Renal cortical epithelial cell (primary cell): ENCODE measurements around the gene NTHL1. TPM values are rescaled to one million over a fixed set of nuclear protein-coding genes. Genes with fewer than 3 reads are reported as not detected.
"Not testable (repeated sequence)": the region's sequence is repeated elsewhere in the genome, so short reads cannot be mapped to it uniquely, and the experiment has no call there.

Experiments used
- DNase-seq: peaks from one replicate; pipeline ENCODE4 v3.0.0-alpha.2; 2011; ENCODE audit warnings: low read depth
- total RNA-seq: library from RNA; depleted of rRNA; stranded (reverse); fragments of >200 nt; gene quantifications from 2 replicates; pipeline ENCODE4 v1.2.3, GENCODE V29; 2014

Gene NTHL1
- total RNA-seq, 1 donor from 2014 or later: 11.4 TPM

DNA sequence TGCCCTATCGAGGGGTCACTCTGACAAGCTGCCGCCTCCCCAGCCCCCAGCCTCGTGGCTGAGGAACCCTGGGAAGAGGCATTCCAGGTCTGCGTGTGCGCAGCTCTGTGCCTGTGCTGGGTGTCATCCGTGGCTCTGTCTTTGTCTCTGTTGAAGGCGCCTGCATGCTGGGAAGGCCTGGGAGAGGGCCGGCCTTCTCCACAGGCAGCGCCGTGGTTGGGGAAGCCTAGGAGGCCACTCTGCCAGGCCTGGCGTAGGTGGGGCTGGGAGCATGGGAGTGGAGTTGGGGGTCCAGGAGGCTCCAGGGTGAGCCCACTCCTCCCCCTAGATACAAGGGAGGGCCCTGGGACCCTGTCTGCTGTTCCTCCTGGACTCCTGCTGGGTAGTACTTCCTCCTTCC is 17.6 kb downstream of the NTHL1 start:
- no peak for DNase-seq

DNA sequence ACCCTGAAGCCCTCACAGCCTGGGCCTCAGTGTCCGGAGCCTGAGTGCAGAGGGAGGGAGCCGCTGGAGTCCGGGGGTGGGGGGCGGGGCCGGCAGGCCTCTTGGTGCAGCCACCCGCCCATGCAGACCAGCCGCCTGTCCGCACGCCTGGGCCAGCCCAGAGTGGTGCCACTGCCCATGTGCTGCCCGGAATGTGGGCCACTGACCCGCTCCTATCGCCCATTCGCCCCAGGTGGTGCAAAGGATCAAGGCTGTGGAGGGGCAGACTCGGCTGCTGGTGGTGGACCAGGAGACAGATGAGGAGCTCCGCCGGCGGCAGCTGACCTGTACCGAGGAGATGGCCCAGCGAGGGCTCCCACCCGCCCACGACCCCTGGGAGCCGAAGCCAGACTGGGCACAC is 18.3 kb downstream of the NTHL1 start:
- DNase-seq: no peak

DNA sequence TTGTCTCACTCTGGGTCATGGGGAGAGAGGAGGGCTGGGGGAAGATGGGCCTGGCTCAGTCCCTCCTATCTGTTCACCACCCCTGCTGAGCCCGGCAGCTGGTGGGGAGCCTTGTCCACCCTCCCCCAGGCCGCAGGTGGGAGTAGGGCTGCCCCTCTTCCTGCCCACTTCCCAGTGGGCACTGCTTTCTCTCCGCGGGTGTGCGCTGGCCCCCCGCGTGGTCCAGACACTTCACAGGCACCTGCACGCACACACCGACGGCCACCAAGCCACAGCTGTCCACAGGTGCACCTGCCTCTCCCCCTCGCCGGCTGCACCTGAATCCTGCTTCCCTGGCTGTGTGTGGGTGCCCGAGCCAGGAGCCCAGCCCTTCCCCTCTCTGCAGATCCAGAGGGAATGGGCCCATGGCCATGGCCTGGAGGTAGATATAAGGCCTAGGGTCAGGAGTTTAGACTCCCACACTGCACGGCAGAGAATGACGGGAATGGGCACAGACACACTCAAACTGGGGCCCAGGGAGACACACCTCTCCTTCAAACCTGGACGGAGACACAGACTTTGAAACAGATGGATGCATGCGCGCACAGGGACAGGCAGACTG is 18.9 kb downstream of the NTHL1 start:
- no peak for DNase-seq

DNA sequence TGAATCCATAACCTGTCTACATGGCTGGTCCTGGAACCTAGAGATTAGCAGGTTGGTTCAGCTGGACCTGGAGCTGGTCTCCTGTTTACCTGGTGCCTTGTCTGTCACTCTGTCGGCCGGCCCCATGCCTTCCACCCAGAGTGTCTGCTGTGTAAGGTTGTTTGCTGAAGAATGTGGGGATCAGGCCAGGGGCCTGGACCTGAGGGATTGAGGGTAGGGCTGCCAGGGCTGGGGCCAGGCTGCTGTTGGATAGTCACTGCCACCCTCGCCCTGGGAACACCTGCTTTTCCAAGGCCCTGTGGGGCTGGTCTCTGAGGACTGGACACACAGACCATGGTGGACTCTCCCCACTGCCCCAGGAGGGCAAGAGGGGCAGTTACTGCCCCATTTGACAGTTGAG is 19.5 kb downstream of the NTHL1 start:
- no peak for DNase-seq

DNA sequence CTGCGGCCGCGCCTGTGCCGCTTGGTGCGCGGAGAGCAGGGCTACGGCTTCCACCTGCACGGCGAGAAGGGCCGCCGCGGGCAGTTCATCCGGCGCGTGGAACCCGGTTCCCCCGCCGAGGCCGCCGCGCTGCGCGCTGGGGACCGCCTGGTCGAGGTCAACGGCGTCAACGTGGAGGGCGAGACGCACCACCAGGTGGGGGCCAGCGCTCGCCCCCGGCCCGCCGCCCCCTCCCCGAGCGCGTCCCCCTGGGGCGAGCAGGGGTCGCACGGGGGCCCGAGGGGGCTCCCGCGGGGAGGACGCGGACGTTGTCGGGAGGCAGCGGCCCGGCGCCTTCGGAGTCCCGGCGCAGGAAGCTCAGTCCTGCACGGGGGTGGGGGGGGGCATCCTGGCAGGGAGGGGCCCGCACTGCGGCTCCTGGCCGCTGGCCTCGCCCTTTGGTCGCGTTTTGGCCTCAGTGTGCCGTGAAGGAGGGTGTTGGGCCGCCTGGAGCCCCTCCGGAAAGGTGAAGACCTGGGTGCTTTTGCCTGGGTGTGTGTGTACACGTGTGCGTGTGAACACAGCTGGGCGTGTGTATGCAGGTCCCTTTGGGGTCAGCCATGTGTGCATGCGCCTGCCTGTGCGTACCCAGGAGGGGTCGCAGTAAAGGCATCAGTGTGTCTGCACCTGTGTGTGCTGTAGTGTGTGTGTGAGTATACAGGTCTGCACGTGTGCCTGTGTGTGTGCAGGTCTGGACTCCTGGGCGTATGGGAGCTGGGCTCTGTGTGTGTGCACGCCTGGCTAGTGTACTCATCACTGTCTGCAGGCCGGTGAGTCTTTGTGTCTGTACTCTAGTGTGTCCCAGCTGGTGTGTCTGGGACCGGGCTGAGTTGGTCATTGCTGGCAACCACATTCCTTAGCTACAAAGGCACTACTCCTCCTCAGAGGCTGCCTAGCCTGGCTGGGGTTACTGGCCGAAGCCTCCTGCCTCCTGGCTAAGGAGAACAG is 20.3 kb downstream of the NTHL1 start:
- DNase-seq: no peak

DNA sequence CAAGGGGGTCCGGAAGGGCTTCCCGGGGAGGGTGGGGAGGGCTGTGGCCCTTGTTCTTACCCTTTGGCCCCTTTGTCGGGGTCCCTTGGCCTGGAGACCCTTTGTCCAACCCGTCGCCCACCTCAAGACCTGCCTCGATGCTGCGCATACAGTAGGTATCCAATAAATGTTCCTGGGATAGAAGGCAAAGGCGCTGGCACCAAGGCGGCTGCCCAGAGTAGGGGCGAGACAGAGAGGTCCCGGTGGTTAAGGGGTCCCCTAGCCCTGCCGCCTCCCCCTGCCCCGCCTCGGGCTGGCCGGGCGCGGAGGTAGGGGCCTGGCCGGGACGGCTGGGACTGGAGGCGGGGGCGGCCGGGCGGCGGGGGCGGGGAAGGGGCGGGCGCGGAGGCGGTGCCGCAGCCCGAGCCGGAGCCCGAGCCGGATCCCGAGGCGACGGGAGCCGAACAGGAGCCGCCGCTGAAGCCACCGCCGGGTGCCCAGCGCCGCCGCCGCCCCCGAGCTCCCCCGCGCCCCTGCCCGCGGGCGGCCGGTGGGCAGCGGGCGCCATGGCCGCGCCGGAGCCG is 21.1 kb downstream of the NTHL1 start, which contains the start of gene NHERF2:
TSS of gene NHERF2 (plus strand) at position 442 of the 563 bp plus-strand sequence. CDS start at position 546, 104 bp downstream.
- DNase-seq: no peak

DNA sequence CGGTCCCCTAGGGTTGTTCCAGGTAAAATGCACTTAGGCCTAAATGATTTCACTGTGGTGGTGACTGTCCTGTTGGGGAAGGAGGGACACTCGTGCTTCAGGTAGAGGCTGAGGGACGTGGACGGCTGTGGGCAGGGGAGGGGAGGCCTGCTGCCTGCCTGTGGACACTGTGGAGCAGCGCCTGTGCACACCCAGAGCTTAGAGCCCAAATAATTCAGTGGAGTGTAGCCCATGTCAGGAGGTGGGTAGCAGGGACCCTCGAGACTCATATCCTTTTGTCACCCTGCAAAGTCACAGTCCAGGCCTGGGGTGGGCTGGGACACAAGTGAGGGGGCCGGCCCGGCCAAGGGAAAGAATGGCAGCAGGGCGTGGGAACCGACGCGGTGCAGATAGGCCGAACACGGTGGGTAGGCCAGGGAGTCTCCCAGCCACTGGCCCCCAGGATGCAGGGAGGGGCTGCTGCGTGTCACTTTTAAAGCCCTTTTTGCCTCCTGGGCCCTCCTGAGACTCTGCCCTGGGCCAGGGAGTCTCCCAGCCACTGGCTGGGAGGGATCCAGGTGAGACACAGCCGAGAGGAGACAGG is 21.7 kb downstream of the NTHL1 start:
- no peak for DNase-seq

DNA sequence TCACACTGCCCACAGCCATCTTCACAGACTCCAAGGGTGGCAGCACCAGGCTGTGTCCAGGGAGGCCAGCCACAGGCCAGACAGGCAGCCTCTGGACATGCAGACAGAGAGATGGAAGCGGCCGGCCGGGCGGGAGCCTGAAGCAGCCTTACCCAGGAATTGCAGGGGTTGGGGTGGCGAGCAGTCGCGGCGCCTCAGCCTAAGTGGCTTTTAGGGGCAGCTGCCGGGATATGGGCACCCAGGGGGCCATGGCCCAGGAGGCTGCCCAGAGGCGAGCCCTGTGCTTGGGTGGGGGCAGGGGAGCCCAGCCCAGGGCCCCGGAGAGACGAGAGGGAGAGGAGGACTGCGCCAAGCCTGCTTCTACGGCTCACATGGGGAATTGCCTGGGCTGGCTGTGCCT is 22.4 kb downstream of the NTHL1 start:
- DNase-seq: no peak

DNA sequence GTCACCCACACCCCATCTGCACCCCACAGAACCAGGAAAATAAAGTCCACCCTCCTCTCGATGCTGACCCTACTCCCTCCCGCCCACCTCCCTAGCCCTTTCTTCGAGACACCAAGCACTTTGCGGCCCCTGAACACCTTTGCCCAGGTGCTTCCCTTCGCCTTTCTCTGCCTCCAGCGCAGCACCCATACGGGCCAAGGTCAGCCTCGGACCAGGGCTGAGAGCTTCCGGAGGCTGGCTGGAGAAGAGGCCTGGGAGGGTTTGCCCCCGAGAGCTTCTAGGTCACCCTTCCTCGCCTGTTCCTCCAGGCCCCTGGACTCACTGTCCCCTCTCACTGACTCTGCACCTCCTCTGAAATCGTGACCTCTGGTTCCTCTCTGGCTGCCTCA is 23.6 kb downstream of the NTHL1 start:
- no peak for DNase-seq

DNA sequence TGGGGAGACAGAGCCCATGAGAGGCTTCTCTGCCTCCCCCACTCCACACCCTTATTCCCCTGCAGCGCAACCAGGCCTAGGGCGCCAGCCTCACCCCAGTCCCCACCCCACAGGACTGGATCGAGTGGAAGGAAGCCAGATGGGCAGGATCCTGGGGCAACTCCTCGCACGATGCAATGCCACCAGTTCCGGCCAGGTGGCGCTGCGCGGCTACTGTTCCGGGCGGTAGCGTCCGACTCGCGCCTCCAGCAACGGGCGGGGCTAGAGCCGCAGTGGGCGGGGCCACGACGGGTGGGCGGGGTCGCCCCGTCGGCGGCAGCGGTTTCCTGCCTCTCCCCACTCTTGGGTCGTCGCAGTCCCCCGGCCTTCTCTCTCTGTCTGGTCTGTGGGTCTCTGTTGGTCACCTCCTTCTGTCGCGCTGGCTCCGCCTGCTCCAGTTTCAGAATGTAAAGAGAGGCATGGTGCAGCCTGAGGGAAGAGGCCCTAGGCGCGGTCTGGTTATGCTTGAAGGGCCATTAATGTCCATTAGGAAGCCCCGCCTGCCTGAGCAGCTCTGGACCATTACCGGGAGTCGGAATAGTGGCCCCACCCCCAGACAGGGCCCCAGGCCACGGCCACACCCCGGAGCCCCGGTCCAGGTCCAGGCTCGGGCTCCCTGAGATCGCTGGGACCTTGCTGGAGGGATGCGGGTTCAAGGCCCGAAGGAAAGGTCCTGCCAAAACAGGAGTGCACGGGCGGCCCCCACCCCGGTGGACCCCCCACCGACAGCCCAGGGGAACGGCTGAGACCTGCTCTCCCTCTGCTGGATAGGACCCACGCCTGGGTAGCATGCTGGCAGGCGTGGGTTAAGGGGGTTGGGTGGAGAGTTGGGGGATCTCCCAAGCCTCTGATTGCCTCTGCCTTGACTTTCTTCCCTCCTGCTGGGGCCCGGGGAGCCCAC is 24.3 kb downstream of the NTHL1 start:
- DNase-seq: peak; percentile 59

DNA sequence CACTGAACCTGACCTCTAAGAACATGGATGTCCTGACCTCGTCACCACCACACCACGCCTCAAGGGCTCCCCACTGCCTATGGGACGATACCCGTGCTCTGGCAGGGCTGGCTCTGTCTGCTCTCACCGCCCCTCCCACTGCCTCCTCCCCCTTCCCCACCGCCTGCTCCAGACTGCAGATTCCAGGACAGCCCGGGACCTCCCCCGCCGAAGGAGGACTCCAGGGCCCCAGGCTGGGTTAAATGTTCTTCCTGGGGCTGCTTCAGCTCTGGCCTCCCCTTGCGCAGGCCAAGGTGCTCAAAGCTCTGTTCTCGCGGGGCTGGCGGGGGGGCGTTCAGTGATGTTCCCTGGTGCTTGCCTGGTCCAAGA is 24.9 kb downstream of the NTHL1 start:
- no peak for DNase-seq

DNA sequence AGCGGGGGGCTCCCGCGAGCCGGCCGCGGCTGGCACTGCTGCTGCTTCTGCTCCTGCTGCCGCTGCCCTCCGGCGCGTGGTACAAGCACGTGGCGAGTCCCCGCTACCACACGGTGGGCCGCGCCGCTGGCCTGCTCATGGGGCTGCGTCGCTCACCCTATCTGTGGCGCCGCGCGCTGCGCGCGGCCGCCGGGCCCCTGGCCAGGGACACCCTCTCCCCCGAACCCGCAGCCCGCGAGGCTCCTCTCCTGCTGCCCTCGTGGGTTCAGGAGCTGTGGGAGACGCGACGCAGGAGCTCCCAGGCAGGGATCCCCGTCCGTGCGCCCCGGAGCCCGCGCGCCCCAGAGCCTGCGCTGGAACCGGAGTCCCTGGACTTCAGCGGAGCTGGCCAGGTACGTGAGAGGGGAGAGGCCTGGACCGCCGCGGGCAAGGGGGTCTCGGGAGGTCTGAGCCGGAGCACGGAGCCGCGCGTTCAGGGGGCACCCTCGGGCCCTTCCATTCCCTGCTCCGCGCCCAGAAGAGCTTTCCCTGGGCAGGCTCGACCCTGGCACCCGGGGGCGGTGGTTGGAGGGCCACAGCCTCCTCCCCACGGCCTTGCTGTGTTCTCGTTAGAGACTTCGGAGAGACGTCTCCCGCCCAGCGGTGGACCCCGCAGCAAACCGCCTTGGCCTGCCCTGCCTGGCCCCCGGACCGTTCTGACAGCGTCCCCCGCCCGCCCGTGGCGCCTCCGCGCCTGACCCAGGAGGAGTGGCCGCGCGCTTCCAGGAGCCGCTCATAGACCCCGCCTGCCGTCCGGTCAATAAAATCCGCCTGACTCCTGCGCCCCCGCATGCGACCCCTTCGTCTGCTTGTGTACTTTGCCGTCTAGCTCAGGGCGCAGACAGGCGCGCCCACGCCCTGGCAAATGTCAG is 27.5 kb downstream of the NTHL1 start:
- DNase-seq: no peak

DNA sequence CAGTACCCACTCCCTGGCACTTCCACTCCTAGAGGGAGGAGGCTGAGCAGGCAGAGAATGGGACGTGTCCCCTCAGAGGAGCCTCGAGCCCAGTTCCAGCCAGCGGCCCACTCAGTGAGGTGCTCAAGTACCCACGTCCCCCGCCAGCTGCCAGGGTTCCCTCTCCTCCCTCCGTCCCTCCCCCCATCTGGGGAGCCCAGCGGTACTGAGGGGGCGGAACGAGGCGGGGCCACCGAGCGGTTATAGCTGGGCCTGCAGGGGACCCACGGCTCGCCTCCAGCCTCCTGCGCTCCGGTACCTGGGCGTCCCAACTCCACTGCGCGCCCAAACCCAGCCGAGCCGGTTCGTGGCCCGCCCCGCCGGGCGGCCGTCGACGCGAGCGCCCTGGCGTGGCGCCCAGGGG is 28.1 kb downstream of the NTHL1 start, which contains the start of gene NPW:
TSS of gene NPW (plus strand) at position 268 of the 403 bp plus-strand sequence.
- DNase-seq: no peak

DNA sequence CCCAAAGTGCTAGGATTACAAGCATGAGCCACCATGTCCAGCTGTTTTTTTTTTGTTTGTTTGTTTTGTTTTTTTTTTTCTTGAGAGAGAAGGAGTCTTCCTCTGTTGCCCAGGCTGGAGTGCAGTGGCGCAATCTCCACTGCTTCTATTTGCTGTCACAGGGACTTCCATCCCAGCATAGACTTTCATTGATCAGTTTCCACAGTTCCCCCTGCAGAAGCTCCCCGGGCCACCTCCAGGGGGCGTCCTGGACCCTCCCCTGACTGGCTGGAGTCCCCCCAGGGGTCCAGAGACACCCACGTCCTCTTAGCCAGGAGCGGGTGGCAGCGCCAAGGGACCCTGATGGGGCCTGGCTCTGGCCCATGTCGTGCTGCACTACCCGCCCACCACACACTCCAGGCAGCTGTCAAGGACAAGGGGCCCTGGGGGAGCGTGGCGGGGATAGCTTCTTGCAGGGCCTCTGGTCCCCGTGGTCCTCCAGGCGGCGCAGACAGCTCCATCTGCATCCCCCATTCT is 31.2 kb downstream of the NTHL1 start:
- DNase-seq: no peak

DNA sequence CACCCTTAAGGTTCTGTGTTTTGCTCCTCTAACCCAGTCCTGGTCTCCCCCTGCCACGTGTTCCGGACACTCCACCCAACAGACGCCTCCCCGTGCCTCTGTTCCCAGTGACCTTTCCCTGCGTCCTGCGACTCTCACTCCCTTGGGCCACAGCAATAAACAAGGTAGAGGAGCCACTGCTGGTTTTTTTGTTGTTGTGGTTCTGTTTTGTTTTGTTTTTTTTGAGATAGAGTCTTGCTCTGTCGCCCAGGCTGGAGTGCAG is 31.8 kb downstream of the NTHL1 start:
- DNase-seq: no peak

DNA sequence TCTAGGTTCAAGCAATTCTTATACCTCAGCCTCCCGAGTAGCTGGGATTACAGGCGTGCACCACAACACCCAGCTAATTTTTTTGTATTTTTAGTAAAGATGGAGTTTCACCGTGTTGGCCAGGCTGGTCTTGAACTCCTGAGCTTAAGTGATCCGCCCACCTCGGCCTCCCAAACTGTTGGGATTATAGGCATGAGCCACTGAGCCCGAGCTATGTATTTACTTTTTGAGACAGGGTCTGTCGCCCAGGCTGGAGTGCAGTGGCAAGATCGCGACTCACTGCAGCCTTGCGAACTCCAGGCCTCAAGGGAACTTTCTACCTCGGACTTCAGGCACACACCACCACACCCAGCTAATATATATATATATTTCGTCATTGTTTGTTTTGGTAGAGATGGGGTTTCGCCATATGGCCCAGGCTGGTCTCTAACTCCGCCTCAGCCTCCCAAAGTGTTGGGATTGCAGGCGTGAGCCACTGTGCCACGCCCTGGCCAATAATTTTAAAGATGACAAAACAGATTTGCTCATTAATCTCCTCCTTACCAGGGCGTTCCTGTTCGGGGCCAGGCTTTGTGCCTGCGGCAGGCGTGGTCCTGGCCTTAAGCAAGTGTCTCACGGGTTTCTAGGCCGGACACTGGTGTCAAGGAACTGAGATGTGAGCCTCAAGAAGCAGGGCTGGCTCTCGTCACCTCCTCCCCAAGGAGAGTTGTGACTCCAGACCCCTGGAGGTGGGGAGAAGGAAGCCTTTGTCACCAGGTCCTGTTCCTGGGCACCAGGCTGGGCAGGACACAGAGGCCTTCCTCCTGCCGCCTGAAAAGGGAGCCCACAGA is 32.3 kb downstream of the NTHL1 start:
- DNase-seq: no peak

DNA sequence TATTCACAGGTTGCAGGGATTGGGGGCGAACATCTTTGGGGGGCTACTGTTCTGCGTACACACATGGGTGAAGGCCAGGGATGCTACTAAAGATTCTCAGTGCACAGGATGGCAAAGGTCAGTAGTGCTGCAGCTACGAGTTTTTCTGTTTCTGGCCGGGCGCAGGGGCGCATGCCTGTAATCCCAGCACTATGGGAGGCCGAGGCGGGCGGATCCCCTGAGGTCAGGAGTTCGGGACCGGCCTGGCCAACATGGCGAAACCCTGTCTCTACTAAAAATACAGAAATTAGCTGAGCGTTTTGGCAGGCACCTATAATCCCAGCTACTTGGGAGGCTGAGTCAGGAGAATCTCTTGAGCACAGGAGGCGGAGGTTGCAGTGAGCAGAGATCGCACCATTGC is 34.1 kb downstream of the NTHL1 start:
- no peak for DNase-seq

DNA sequence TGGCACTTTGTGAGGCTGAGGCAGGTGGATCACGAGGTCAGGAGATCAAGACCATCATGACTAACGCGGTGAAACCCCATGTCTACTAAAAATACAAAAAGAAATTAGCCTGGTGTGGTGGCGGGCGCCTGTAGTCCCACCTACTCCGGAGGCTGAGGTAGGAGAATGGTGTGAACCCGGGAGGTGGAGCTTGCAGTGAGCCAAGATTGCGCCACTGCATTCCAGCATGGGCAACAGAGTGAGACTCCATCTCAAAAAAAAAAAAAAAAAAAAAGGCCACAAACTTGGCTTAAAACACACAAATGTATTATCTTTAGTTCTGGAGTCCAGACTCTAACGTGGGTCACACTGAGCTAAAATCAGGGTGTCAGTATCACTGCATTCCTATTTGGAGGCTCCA is 35.9 kb downstream of the NTHL1 start:
- DNase-seq: not testable (repeated sequence)

DNA sequence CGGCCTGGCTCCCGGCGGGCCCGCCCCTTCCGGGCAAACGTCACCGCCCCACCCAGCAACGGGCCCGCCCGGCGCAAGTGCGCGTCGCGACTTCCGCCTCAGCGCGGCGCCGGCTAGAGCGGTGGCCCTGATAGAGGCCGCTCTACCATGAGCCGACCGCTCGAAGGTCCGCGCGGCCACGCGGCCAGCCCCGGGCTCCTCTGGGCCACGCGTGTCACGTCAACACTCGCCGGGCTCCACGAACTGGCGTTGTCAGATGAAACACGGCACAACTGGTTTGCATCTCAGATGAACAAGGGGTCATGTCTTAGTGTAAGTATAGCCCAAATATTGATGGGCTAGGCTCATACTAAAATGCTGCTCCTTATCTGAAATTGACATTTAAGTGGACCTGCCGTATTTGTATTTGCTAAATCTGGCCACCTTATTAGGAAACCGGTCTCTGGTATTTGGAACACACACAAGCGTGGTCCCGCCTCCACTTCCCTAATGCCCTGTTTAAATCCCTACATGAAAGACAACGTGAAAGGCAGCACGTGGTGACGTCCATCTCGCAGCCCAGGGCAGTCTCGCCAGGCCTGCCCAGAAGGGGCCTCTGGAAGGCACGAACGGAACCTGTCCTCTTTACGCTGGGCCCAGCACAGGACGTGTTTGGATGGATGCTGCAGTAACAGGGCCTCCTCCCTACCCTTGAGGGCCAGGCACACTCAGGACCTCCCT is 37.7 kb downstream of the NTHL1 start, which contains the start of gene ZNF598:
TSS of gene ZNF598 (minus strand) at position 31 of the 720 bp plus-strand sequence.
- peak; percentile 51 for DNase-seq
